Mononuclear cell (primary cell): Measurements from ENCODE around the gene KLC1. TPM values are rescaled to one million over a fixed set of nuclear protein-coding genes. Genes with fewer than 3 reads are reported as not detected.
"Not testable (repeated sequence)": the region's sequence is repeated elsewhere in the genome, so short reads cannot be mapped to it uniquely, and the experiment has no call there.

Source experiments
- H3K27me3 ChIP-seq: 2 replicates; pipeline ENCODE4 v1.6.0; 2011; ENCODE audit warnings: low read length, control low read depth; ENCODE audit not compliant: insufficient read depth
- H3K4me1 ChIP-seq: 2 replicates; pipeline ENCODE4 v1.5.1; 2011; ENCODE audit warnings: mild to moderate bottlenecking, low read length, control low read depth; ENCODE audit not compliant: insufficient read depth
- H3K4me3 ChIP-seq: 2 replicates; pipeline ENCODE4 v1.5.1; 2011; ENCODE audit warnings: mild to moderate bottlenecking, low read length, moderate library complexity
- H3K9me3 ChIP-seq: 2 replicates; pipeline ENCODE4 v1.5.1; 2011; ENCODE audit warnings: low read depth, mild to moderate bottlenecking, control low read depth, low read length
- total RNA-seq: library from RNA; depleted of rRNA; stranded (reverse); fragments of >200 nt; gene quantifications from one replicate; pipeline ENCODE4 v1.2.3, GENCODE V29; 2012

KLC1 gene
- total RNA-seq, 1 donor: 127 TPM

GRCh38 chr14:103634156-103634555, 5.1 kb downstream of the KLC1 start:
- Histone ChIP-seq H3K4me3 (no peak overlapping the region), H3K27me3 (no peaks in the 10 kb centered on the region), H3K4me1 (peaks cover 44% of the 10 kb centered on the region), H3K9me3 (no peaks in the 10 kb centered on the region)

- Histone ChIP-seq H3K4me3 (no peak overlapping the region), H3K27me3 (no peaks in the 10 kb centered on the region), H3K4me1 (peaks cover 18% of the 10 kb centered on the region), H3K9me3 (no peaks in the 10 kb centered on the region)
Observed at GRCh38 chr14:103638594-103638993, 9.6 kb downstream of the KLC1 start.

- H3K27me3 ChIP-seq: no peaks in the 10 kb centered on the region
- peaks cover under 1% of the 10 kb centered on the region for H3K4me1 ChIP-seq
- H3K4me3 ChIP-seq: no peak overlapping the region
- H3K9me3 ChIP-seq: no peaks in the 10 kb centered on the region
Observed at GRCh38 chr14:103641161-103641560, 12.2 kb downstream of the KLC1 start.

GRCh38 chr14:103646189-103646588, 17.2 kb downstream of the KLC1 start:
- Histone ChIP-seq H3K27me3 (no peaks in the 10 kb centered on the region), H3K4me1 (no peaks in the 10 kb centered on the region), H3K9me3 (no peaks in the 10 kb centered on the region), H3K4me3 (no peak overlapping the region)

GRCh38 chr14:103649001-103649400, 20.0 kb downstream of the KLC1 start:
- Histone ChIP-seq H3K27me3 (no peaks in the 10 kb centered on the region), H3K4me3 (no peak overlapping the region), H3K9me3 (no peaks in the 10 kb centered on the region)

GRCh38 chr14:103650213-103650612, 21.2 kb downstream of the KLC1 start:
- Histone ChIP-seq H3K9me3 (no peaks in the 10 kb centered on the region), H3K4me3 (no peak overlapping the region), H3K27me3 (no peaks in the 10 kb centered on the region), H3K4me1 (peaks cover under 1% of the 10 kb centered on the region)

More at GRCh38 chr14:103649001-103649400, 20.0 kb downstream of the KLC1 start:
- no peaks in the 10 kb centered on the region for H3K4me1 ChIP-seq

- Histone ChIP-seq H3K9me3 (no peaks in the 10 kb centered on the region), H3K4me3 (no peak overlapping the region), H3K27me3 (no peaks in the 10 kb centered on the region), H3K4me1 (peaks cover 14% of the 10 kb centered on the region)
Observed at GRCh38 chr14:103651585-103651984, 22.6 kb downstream of the KLC1 start.

- Histone ChIP-seq H3K4me1 (peaks cover 27% of the 10 kb centered on the region), H3K27me3 (no peaks in the 10 kb centered on the region), H3K4me3 (no peak overlapping the region), H3K9me3 (no peaks in the 10 kb centered on the region)
Observed at GRCh38 chr14:103652806-103653205, 23.8 kb downstream of the KLC1 start.

- H3K4me1 ChIP-seq: peaks cover 29% of the 10 kb centered on the region
- not testable (repeated sequence) for H3K27me3 ChIP-seq, H3K9me3 ChIP-seq, H3K4me3 ChIP-seq
Observed at GRCh38 chr14:103653336-103653735, 24.3 kb downstream of the KLC1 start.

GRCh38 chr14:103653805-103654204, 24.8 kb downstream of the KLC1 start:
- Histone ChIP-seq H3K27me3 (no peaks in the 10 kb centered on the region), H3K9me3 (no peaks in the 10 kb centered on the region), H3K4me1 (peaks cover 29% of the 10 kb centered on the region), H3K4me3 (no peak overlapping the region)

GRCh38 chr14:103654619-103655018, 25.6 kb downstream of the KLC1 start:
- no peak overlapping the region for H3K4me3 ChIP-seq
- no peaks in the 10 kb centered on the region for H3K9me3 ChIP-seq
- peaks cover 29% of the 10 kb centered on the region for H3K4me1 ChIP-seq
- H3K27me3 ChIP-seq: no peaks in the 10 kb centered on the region

GRCh38 chr14:103656031-103656755, 27.2 kb downstream of the KLC1 start:
- Histone ChIP-seq H3K4me1 (peaks cover 29% of the 10 kb centered on the region), H3K27me3 (no peaks in the 10 kb centered on the region), H3K9me3 (no peaks in the 10 kb centered on the region), H3K4me3 (no peak overlapping the region)

- peaks cover 29% of the 10 kb centered on the region for H3K4me1 ChIP-seq
- no peak overlapping the region for H3K4me3 ChIP-seq
- H3K27me3 ChIP-seq: no peaks in the 10 kb centered on the region
- H3K9me3 ChIP-seq: no peaks in the 10 kb centered on the region
Observed at GRCh38 chr14:103656756-103657133, 27.7 kb downstream of the KLC1 start.

- Histone ChIP-seq H3K4me1 (peaks cover 29% of the 10 kb centered on the region), H3K27me3 (no peaks in the 10 kb centered on the region), H3K4me3 (no peak overlapping the region), H3K9me3 (no peaks in the 10 kb centered on the region)
Observed at GRCh38 chr14:103657471-103657870, 28.5 kb downstream of the KLC1 start.

GRCh38 chr14:103659631-103660030, 30.6 kb downstream of the KLC1 start:
- H3K9me3 ChIP-seq: no peaks in the 10 kb centered on the region
- peaks cover 29% of the 10 kb centered on the region for H3K4me1 ChIP-seq
- H3K4me3 ChIP-seq: no peak overlapping the region
- no peaks in the 10 kb centered on the region for H3K27me3 ChIP-seq

GRCh38 chr14:103662029-103662428, 33.0 kb downstream of the KLC1 start:
- H3K27me3 ChIP-seq: no peaks in the 10 kb centered on the region
- peaks cover 10% of the 10 kb centered on the region for H3K4me1 ChIP-seq
- no peaks in the 10 kb centered on the region for H3K9me3 ChIP-seq
- no peak overlapping the region for H3K4me3 ChIP-seq
